DMS53 treated with DMSO at 0.1 percent for 48 hours (cell line): ENCODE results near the gene BAIAP2.

Experiments used
- DNase-seq: peaks from one replicate; lab custom pipeline; 2025; ENCODE audit not compliant: unreplicated experiment; lab: John Stamatoyannopoulos, UW

BAIAP2 gene

GRCh38 chr17:81050645-81051625 is 16.0 kb downstream of the BAIAP2 start:
- DNase-seq, result no peak

GRCh38 chr17:81052199-81052997 is 17.4 kb downstream of the BAIAP2 start:
- no peak for DNase-seq

GRCh38 chr17:81053041-81053970 is 18.4 kb downstream of the BAIAP2 start:
- DNase-seq, result no peak

GRCh38 chr17:81054308-81054707 is 19.4 kb downstream of the BAIAP2 start:
- no peak for DNase-seq

- no peak for DNase-seq
Measured at GRCh38 chr17:81054881-81055370, 20.0 kb downstream of the BAIAP2 start.

- no peak for DNase-seq
Measured at GRCh38 chr17:81056312-81056711, 21.4 kb downstream of the BAIAP2 start.

- no peak for DNase-seq
Measured at GRCh38 chr17:81057079-81057730, 22.3 kb downstream of the BAIAP2 start.

GRCh38 chr17:81057777-81058176 is 22.8 kb downstream of the BAIAP2 start:
- DNase-seq, result no peak

- DNase-seq, result no peak
Measured at GRCh38 chr17:81058263-81058871, 23.4 kb downstream of the BAIAP2 start.

GRCh38 chr17:81059026-81059425 is 24.1 kb downstream of the BAIAP2 start:
- no peak for DNase-seq

GRCh38 chr17:81060416-81060815 is 25.5 kb downstream of the BAIAP2 start:
- no peak for DNase-seq

- DNase-seq, result no peak
Measured at GRCh38 chr17:81061027-81061735, 26.2 kb downstream of the BAIAP2 start.

- DNase-seq, result no peak
Measured at GRCh38 chr17:81062014-81062780, 27.2 kb downstream of the BAIAP2 start.

GRCh38 chr17:81063106-81064093 is 28.4 kb downstream of the BAIAP2 start:
- DNase-seq, result no peak

GRCh38 chr17:81064678-81065475 is 29.9 kb downstream of the BAIAP2 start:
- no peak for DNase-seq

- DNase-seq, result no peak
Measured at GRCh38 chr17:81065500-81065899, 30.5 kb downstream of the BAIAP2 start.
